ENCODE data around the gene BRD7.

- TF ChIP-seq CTCF (IDR thresholded peaks at IDR 0.05) (no peak), AFF4 (CRISPR knock-in tag; IDR thresholded peaks at IDR 0.05; ENCODE audit: borderline replicate concordance) (no peak)
Observed at GRCh38 chr16:50386139-50386538, 17.4 kb upstream of the BRD7 start.
